Breast epithelium (tissue), 4 donors: ENCODE results near the gene TSPEAR. TPM values are rescaled to one million over a fixed set of nuclear protein-coding genes. Genes with fewer than 3 reads are reported as not detected.
"Not testable (repeated sequence)": the region's sequence is repeated elsewhere in the genome, so short reads cannot be mapped to it uniquely, and the experiment has no call there.

Experiments
- DNase-seq, 2 donors: peaks; one replicate each; pipeline ENCODE4 v3.0.0-alpha.2; 2019; ENCODE audit warnings: low spot score in 2 of 2
- H3K27ac ChIP-seq, 2 donors: fragments of 200-600 bp; sonication (generic) in 1 of 2; one replicate each; pipeline ENCODE4 v1.5.1; 2016 to 2019; ENCODE audit warnings: mild to moderate bottlenecking in 1 of 2
- H3K27me3 ChIP-seq, 2 donors: fragments of 200-600 bp; sonication (generic) in 1 of 2; one replicate each; pipeline versions ENCODE4 v1.5.1 to v1.6.0; 2017 to 2019; ENCODE audit warnings: control low read depth in 1 of 2, mild to moderate bottlenecking in 1 of 2
- H3K36me3 ChIP-seq: fragments of 200-600 bp; one replicate; pipeline ENCODE4 v1.5.1; 2019
- H3K4me1 ChIP-seq, 2 donors: fragments of 200-600 bp; sonication (generic); one replicate each; pipeline ENCODE4 v1.5.1; 2016 to 2019; ENCODE audit warnings: control low read depth in 1 of 2
- H3K4me3 ChIP-seq, 3 donors: fragments of 200-600 bp; sonication (generic); 1 replicate in 2 of 3; 2 replicates in 1 of 3; pipeline ENCODE4 v1.5.1; 2016 to 2019; ENCODE audit warnings: mild to moderate bottlenecking in 3 of 3, moderate library complexity in 2 of 3
- H3K9me3 ChIP-seq, 2 donors: fragments of 200-600 bp; sonication (generic) in 1 of 2; one replicate each; pipeline ENCODE4 v1.5.1; 2016 to 2019; ENCODE audit warnings: control low read depth in 1 of 2
- CTCF ChIP-seq, 3 donors: fragments of 450-650 bp; IDR thresholded peaks; one replicate each; pipeline ENCODE4 v1.5.1; 2016 to 2017; ENCODE audit warnings: antibody characterized with exemption in 3 of 3, mild to moderate bottlenecking in 3 of 3, moderate library complexity in 3 of 3
- POLR2A ChIP-seq: fragments of 450-650 bp; IDR thresholded peaks from one replicate; pipeline ENCODE4 v1.6.1; 2016; ENCODE audit warnings: antibody characterized with exemption, mild to moderate bottlenecking, moderate library complexity
- POLR2AphosphoS5 ChIP-seq, 3 donors: sonication (generic); formaldehyde crosslinking; IDR thresholded peaks; one replicate each; pipeline ENCODE4 v1.6.1; 2017; ENCODE audit warnings: antibody characterized with exemption in 3 of 3
- intact Hi-C: fragments of 100-400 bp; cut with DNase I; formaldehyde crosslinking; loops from one replicate; pipeline ENCODE4 v1.15.1; 2023; ENCODE audit warnings: low total_unique reads
- total RNA-seq, 3 donors: library from RNA; depleted of rRNA; stranded (reverse); fragments of >200 nt; gene quantifications; one replicate each; pipeline ENCODE4 v1.1.0, GENCODE V29; 2016

The TSPEAR gene
- total RNA-seq, 3 donors from 2014 or later = 0.15 TPM; not detected in 2

GRCh38 chr21:44686843-44687561 lies 24.4 kb downstream of the TSPEAR start:
- TF ChIP-seq CTCF (IDR thresholded peaks at IDR 0.05) (no peak), POLR2AphosphoS5 (IDR thresholded peaks at IDR 0.05) (no peak), POLR2A (no peak)
- peaks cover 0 to 3% of the 10 kb centered on the region in 2 donors for H3K9me3 ChIP-seq
- H3K27me3 ChIP-seq = peaks cover 0 to 31% of the 10 kb centered on the region in 2 donors
- H3K36me3 ChIP-seq = no peaks in the 10 kb centered on the region
- intact Hi-C loops = no loop called here
- H3K27ac ChIP-seq = no peak overlapping the region
- DNase-seq = no peak
- H3K4me1 ChIP-seq = no peaks in the 10 kb centered on the region
- H3K4me3 ChIP-seq = no peak overlapping the region

GRCh38 chr21:44686000-44686781 lies 25.2 kb downstream of the TSPEAR start:
- no peak overlapping the region for H3K27ac ChIP-seq
- H3K27me3 ChIP-seq = peaks cover 0 to 31% of the 10 kb centered on the region in 2 donors
- no peaks in the 10 kb centered on the region for H3K36me3 ChIP-seq
- intact Hi-C loops = no loop called here
- H3K9me3 ChIP-seq = no peaks in the 10 kb centered on the region
- H3K4me3 ChIP-seq = no peak overlapping the region
- no peak for DNase-seq
- TF ChIP-seq POLR2A = no peak
- TF ChIP-seq CTCF (IDR thresholded peaks at IDR 0.05) = no peak
- TF ChIP-seq POLR2AphosphoS5 (IDR thresholded peaks at IDR 0.05) = no peak
- H3K4me1 ChIP-seq = no peaks in the 10 kb centered on the region

GRCh38 chr21:44685050-44685449 lies 26.3 kb downstream of the TSPEAR start:
- H3K27ac ChIP-seq, H3K4me1 ChIP-seq, DNase-seq, H3K36me3 ChIP-seq, H3K4me3 ChIP-seq, intact Hi-C loops, H3K9me3 ChIP-seq: not testable (repeated sequence)
- peaks cover 0 to 31% of the 10 kb centered on the region in 2 donors for H3K27me3 ChIP-seq

- TF ChIP-seq CTCF (IDR thresholded peaks at IDR 0.05) = no peak
- no peak for TF ChIP-seq POLR2AphosphoS5 (IDR thresholded peaks at IDR 0.05)
- TF ChIP-seq POLR2A = no peak
- Histone ChIP-seq H3K4me3 (no peak overlapping the region), H3K4me1 (no peaks in the 10 kb centered on the region)
These were observed 26.9 kb downstream of the TSPEAR start for GRCh38 chr21:44684483-44684882.

GRCh38 chr21:44684077-44684476 lies 27.3 kb downstream of the TSPEAR start:
- no peaks in the 10 kb centered on the region for H3K4me1 ChIP-seq
- DNase-seq = no peak
- H3K9me3 ChIP-seq = no peaks in the 10 kb centered on the region
- TF ChIP-seq POLR2A (no peak), POLR2AphosphoS5 (IDR thresholded peaks at IDR 0.05) (no peak), CTCF (IDR thresholded peaks at IDR 0.05) (no peak)
- H3K27me3 ChIP-seq = peaks cover 0 to 31% of the 10 kb centered on the region in 2 donors
- H3K4me3 ChIP-seq = no peak overlapping the region
- H3K27ac ChIP-seq = no peak overlapping the region
- intact Hi-C loops = no loop called here
- no peaks in the 10 kb centered on the region for H3K36me3 ChIP-seq

More at GRCh38 chr21:44684483-44684882, 26.9 kb downstream of the TSPEAR start:
- Histone ChIP-seq H3K36me3 (no peaks in the 10 kb centered on the region), H3K27me3 (peaks cover 0 to 31% of the 10 kb centered on the region in 2 donors), H3K9me3 (no peaks in the 10 kb centered on the region), H3K27ac (no peak overlapping the region)
- DNase-seq = no peak
- intact Hi-C loops = no loop called here
